Suprapubic skin (tissue), 4 donors: ENCODE measurements around the gene CFAP77. TPM values are rescaled to one million over a fixed set of nuclear protein-coding genes. Genes with fewer than 3 reads are reported as not detected.

ENCODE experiments used
- DNase-seq, 2 donors: peaks; one replicate each; pipeline ENCODE4 v3.0.0-alpha.2; 2019; ENCODE audit warnings: low spot score in 2 of 2
- H3K27ac ChIP-seq: fragments of 200-600 bp; sonication (generic); one replicate; pipeline ENCODE4 v1.5.1; 2019
- H3K27me3 ChIP-seq: fragments of 200-600 bp; sonication (generic); one replicate; pipeline ENCODE4 v1.5.1; 2019
- H3K36me3 ChIP-seq: fragments of 200-600 bp; sonication (generic); one replicate; pipeline ENCODE4 v1.5.1; 2019
- H3K4me1 ChIP-seq: fragments of 200-600 bp; sonication (generic); one replicate; pipeline ENCODE4 v1.5.1; 2019
- H3K4me3 ChIP-seq: fragments of 200-600 bp; sonication (generic); one replicate; pipeline ENCODE4 v1.5.1; 2019; ENCODE audit warnings: mild to moderate bottlenecking
- H3K9me3 ChIP-seq: fragments of 200-600 bp; sonication (generic); one replicate; pipeline ENCODE4 v1.5.1; 2019
- EP300 ChIP-seq: sonication (generic); formaldehyde crosslinking; IDR thresholded peaks from one replicate; pipeline ENCODE4 v1.6.1; 2017; ENCODE audit warnings: antibody characterized with exemption
- POLR2A ChIP-seq, 2 donors: fragments of 450-650 bp; IDR thresholded peaks; one replicate each; pipeline ENCODE4 v1.6.1; 2017; ENCODE audit warnings: antibody characterized with exemption in 2 of 2, mild to moderate bottlenecking in 2 of 2, moderate library complexity in 2 of 2
- POLR2AphosphoS5 ChIP-seq, 3 donors: sonication (generic); formaldehyde crosslinking; IDR thresholded peaks; one replicate each; pipeline ENCODE4 v1.6.1; 2017; ENCODE audit warnings: antibody characterized with exemption in 3 of 3
- WGBS: methylation state at CpG from one replicate; pipeline ENCODE4 v1.1.5; 2018; 5-methylcytosine and 5-hydroxymethylcytosine counted together
- total RNA-seq, 4 donors: library from RNA; depleted of rRNA; stranded (reverse); fragments of >200 nt; gene quantifications; one replicate each; pipeline ENCODE4 v1.1.0, GENCODE V29; 2016
- TF ChIP-seq, protein P1 (sequence below), 2 donors: fragments of 200-600 bp in 1 of 2; fragments of 450-650 bp in 1 of 2; sonication (generic) in 1 of 2; IDR thresholded peaks; one replicate each; pipeline ENCODE4 v1.5.1; 2016 to 2019; ENCODE audit warnings: antibody characterized with exemption in 2 of 2, mild to moderate bottlenecking in 1 of 2, moderate library complexity in 1 of 2

The CFAP77 gene
- total RNA-seq, 4 donors from 2014 or later, result 1.0 TPM; not detected in 3

DNA sequence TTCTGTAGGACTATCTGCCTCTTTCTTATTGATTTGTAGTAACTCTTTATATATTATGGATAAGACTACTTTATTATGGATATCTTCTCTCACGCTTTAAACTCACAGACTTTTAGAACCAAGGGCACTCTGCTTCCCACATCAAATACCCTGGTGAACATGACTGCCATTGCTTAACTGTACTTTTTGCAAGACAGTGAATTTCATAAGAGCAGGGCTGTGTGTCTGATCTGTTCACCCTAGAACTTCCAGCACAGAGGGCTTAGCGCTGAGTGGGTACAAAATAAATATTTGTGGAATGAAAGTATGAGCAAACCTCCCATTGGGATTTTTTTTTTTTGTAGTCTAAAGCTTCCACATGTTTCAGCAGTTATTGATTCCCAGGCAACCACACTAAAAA lies 84.8 kb downstream of the CFAP77 start:
- Histone ChIP-seq H3K27ac (no peak overlapping the region), H3K27me3 (peaks cover 85% of the 10 kb centered on the region), H3K4me1 (no peaks in the 10 kb centered on the region), H3K4me3 (no peak overlapping the region), H3K36me3 (no peaks in the 10 kb centered on the region), H3K9me3 (no peaks in the 10 kb centered on the region)
- DNase-seq, result no peak
- TF ChIP-seq POLR2AphosphoS5 (IDR thresholded peaks at IDR 0.05) (no peak), POLR2A (IDR thresholded peaks at IDR 0.05) (no peak), EP300 (no peak)
- TF ChIP-seq, protein P1, sequence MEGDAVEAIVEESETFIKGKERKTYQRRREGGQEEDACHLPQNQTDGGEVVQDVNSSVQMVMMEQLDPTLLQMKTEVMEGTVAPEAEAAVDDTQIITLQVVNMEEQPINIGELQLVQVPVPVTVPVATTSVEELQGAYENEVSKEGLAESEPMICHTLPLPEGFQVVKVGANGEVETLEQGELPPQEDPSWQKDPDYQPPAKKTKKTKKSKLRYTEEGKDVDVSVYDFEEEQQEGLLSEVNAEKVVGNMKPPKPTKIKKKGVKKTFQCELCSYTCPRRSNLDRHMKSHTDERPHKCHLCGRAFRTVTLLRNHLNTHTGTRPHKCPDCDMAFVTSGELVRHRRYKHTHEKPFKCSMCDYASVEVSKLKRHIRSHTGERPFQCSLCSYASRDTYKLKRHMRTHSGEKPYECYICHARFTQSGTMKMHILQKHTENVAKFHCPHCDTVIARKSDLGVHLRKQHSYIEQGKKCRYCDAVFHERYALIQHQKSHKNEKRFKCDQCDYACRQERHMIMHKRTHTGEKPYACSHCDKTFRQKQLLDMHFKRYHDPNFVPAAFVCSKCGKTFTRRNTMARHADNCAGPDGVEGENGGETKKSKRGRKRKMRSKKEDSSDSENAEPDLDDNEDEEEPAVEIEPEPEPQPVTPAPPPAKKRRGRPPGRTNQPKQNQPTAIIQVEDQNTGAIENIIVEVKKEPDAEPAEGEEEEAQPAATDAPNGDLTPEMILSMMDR (IDR thresholded peaks at IDR 0.05), result no peak
- WGBS, result 82% methylated on average over 2 of the region's 2 CpGs

DNA sequence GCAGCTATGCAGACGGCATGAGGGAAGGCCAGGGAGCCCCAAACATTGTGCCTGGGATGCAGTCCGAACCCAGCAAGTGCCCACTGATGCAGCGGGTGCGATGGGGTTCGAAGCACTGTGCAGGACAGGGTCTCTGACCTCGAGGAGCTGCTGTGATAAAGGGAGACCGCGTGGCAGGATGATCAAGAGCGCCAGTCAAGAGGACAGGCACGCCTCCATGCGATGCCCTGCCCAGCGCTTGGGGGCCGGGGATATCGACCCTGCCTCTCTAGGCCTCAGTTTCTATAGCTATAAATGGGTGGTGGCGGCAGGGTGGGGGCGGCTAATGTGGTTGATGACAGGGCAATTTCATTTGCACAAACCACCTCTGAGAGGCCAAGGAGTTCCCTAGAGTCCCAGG lies 87.7 kb downstream of the CFAP77 start:
- DNase-seq, result no peak
- TF ChIP-seq EP300 (no peak), POLR2AphosphoS5 (IDR thresholded peaks at IDR 0.05) (no peak), POLR2A (IDR thresholded peaks at IDR 0.05) (no peak)
- TF ChIP-seq, protein P1 (IDR thresholded peaks at IDR 0.05), result no peak
- no peak overlapping the region for H3K4me3 ChIP-seq
- H3K9me3 ChIP-seq, result no peaks in the 10 kb centered on the region
- H3K4me1 ChIP-seq, result no peaks in the 10 kb centered on the region
- H3K36me3 ChIP-seq, result no peaks in the 10 kb centered on the region
- WGBS, result 90% methylated on average over 11 of the region's 16 CpGs
- no peak overlapping the region for H3K27ac ChIP-seq
- H3K27me3 ChIP-seq, result peaks cover 76% of the 10 kb centered on the region

DNA sequence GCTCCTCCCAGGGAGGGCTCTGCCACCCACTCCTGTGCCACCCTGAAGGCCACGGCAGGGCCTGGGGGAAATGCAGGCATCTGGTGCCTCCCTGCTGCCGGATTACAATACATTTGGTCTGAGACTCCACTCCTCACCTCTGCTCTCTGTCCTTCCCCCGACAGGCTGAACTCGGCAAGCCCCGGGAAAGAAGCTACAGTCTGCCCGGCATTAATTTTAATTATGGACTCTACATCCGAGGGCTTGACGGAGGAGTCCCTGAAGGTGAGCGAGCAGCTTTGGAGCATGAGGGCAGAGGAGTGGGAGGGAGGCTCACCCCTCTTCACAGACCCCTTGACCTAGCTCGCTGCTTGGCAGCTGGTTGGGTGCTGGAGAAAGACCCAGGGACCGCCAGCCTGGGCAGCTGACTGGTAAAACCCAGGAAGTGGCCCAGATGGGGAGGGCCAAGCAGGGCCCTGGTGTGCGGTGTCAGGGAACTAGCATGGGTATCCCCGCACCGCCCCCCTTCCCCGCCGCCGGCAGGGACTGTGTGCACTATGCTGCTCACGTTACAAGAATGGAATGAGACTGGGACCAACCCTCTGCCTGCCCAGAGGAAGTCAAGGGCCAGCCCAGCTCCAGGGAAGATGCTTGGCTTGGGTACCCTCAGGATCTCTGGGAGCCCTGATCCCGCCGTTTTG lies 88.7 kb downstream of the CFAP77 start:
- Histone ChIP-seq H3K9me3 (no peaks in the 10 kb centered on the region), H3K4me1 (no peaks in the 10 kb centered on the region), H3K27me3 (peaks cover 76% of the 10 kb centered on the region), H3K4me3 (no peak overlapping the region), H3K36me3 (no peaks in the 10 kb centered on the region), H3K27ac (no peak overlapping the region)
- DNase-seq, result no peak
- 43% methylated on average over 14 of the region's 20 CpGs for WGBS
- TF ChIP-seq POLR2AphosphoS5 (IDR thresholded peaks at IDR 0.05) (no peak), EP300 (no peak), POLR2A (IDR thresholded peaks at IDR 0.05) (no peak)
- TF ChIP-seq, protein P1 (IDR thresholded peaks at IDR 0.05), result no peak

DNA sequence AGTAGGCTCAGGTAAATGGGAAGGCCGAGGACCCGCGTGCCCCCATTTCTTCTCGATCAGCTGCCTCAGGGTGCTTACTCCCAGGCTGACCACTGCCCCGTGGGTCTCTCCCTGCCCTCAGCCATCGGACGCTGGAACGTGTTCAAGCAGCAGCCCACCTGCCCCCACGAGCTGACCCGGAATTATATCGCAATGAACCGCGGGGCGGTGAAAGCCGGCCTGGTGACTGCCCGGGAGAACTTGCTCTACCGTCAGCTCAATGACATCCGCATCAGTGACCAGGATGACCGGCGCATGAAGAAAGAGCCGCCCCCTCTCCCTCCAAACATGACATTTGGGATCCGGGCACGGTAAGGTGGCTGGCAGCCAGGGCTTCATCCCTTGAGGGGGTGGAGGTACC lies 89.2 kb downstream of the CFAP77 start:
- no peaks in the 10 kb centered on the region for H3K9me3 ChIP-seq
- DNase-seq, result no peak
- H3K27ac ChIP-seq, result no peak overlapping the region
- 70% methylated on average over 22 of the region's 23 CpGs for WGBS
- no peaks in the 10 kb centered on the region for H3K36me3 ChIP-seq
- no peak for TF ChIP-seq POLR2A (IDR thresholded peaks at IDR 0.05)
- TF ChIP-seq POLR2AphosphoS5 (IDR thresholded peaks at IDR 0.05), result no peak
- no peak for TF ChIP-seq EP300
- TF ChIP-seq, protein P1 (IDR thresholded peaks at IDR 0.05), result no peak
- no peaks in the 10 kb centered on the region for H3K4me1 ChIP-seq
- no peak overlapping the region for H3K4me3 ChIP-seq
- H3K27me3 ChIP-seq, result peaks cover 76% of the 10 kb centered on the region

DNA sequence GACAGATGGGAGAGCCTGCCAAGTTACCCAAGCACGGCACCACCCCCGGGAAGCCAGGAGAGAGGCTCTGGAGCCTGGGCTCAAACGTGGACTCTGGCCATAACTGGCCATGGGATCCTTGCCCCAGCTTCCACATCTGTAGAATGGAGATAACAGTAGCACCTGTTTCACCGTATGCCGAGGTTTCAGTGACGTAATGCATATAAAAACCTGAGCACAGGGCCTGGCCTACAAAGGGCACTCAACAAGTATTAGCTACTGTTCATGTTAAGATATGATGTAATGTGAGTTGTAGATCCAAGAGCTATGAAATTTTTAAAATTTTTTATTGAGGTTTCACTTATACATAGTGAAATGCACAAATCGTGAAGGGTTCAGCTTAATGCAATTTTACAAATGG lies 90.2 kb downstream of the CFAP77 start:
- Histone ChIP-seq H3K36me3 (no peaks in the 10 kb centered on the region), H3K4me1 (no peaks in the 10 kb centered on the region), H3K4me3 (no peak overlapping the region), H3K27me3 (peaks cover 74% of the 10 kb centered on the region), H3K27ac (no peak overlapping the region), H3K9me3 (no peaks in the 10 kb centered on the region)
- TF ChIP-seq EP300 (no peak), POLR2A (IDR thresholded peaks at IDR 0.05) (no peak), POLR2AphosphoS5 (IDR thresholded peaks at IDR 0.05) (no peak)
- TF ChIP-seq, protein P1 (IDR thresholded peaks at IDR 0.05), result no peak
- no peak for DNase-seq
- 79% methylated on average over 7 of the region's 7 CpGs for WGBS
